ENCODE data around the gene POU1F1.

POU1F1 gene

GRCh38 chr3:87261925-87262324, 14.5 kb downstream of the POU1F1 start:
- TF ChIP-seq ZFP69B (tag by site-specific recombination; IDR thresholded peaks at IDR 0.05) (no peak), KLF8 (tag by site-specific recombination; IDR thresholded peaks at IDR 0.05) (no peak), ZNF791 (tag by site-specific recombination; IDR thresholded peaks at IDR 0.05) (no peak), ZNF624 (tag by site-specific recombination; IDR thresholded peaks at IDR 0.05) (no peak), INSM2 (tag by site-specific recombination; IDR thresholded peaks at IDR 0.05) (no peak), ZNF701 (tag by site-specific recombination; IDR thresholded peaks at IDR 0.05) (no peak), ZNF639 (tag by site-specific recombination; IDR thresholded peaks at IDR 0.05) (no peak), ZNF416 (tag by site-specific recombination; IDR thresholded peaks at IDR 0.05) (no peak), ELK4 (IDR thresholded peaks at IDR 0.05; ENCODE audit: borderline replicate concordance, low read depth, low read length) (no peak), ZNF157 (tag by site-specific recombination; IDR thresholded peaks at IDR 0.05) (no peak), ZNF548 (tag by site-specific recombination; IDR thresholded peaks at IDR 0.05) (no peak), PATZ1 (tag by site-specific recombination; IDR thresholded peaks at IDR 0.05) (no peak), ZNF664 (tag by site-specific recombination; IDR thresholded peaks at IDR 0.05) (no peak), ZNF510 (tag by site-specific recombination; IDR thresholded peaks at IDR 0.05; ENCODE audit: insufficient replicate concordance) (no peak), BCL6B (tag by site-specific recombination; IDR thresholded peaks at IDR 0.05) (no peak), ZSCAN16 (tag by site-specific recombination; IDR thresholded peaks at IDR 0.05) (no peak), ZNF580 (tag by site-specific recombination; IDR thresholded peaks at IDR 0.05) (no peak), ZNF610 (tag by site-specific recombination; IDR thresholded peaks at IDR 0.05; ENCODE audit: borderline replicate concordance) (no peak)
- ChIA-PET CTCF (no interaction called here), POLR2A (no interaction called here)
- Histone ChIP-seq H3K36me3 (ENCODE audit: control insufficient read depth in 2 of 2, insufficient read depth in 1 of 2, low read length in 2 of 2) (no peaks in the 10 kb centered on the region), H3K4me3 (ENCODE audit: low read depth, low read length) (no peak overlapping the region), H3K9me3 (ENCODE audit: control insufficient read depth, insufficient read depth, low read depth, low read length) (no peaks in the 10 kb centered on the region), H3K27ac (ENCODE audit: extremely low read depth, low read depth, low read length) (no peak overlapping the region), H3K4me1 (ENCODE audit: control insufficient read depth, insufficient read depth, low read length) (no peaks in the 10 kb centered on the region)

- H3K9me3 ChIP-seq (ENCODE audit: control insufficient read depth, insufficient read depth, low read depth, low read length) = no peaks in the 10 kb centered on the region
- TF ChIP-seq ZNF350 (tag by site-specific recombination; IDR thresholded peaks at IDR 0.05) (no peak), KLF10 (tag by site-specific recombination; IDR thresholded peaks at IDR 0.05) (no peak), ZNF654 (tag by site-specific recombination; IDR thresholded peaks at IDR 0.05; ENCODE audit: low read depth) (peak; percentile 47)
- no peaks in the 10 kb centered on the region for H3K4me1 ChIP-seq (ENCODE audit: control insufficient read depth, insufficient read depth, low read length)
- POLR2A ChIA-PET = no interaction called here
- no peak overlapping the region for H3K27ac ChIP-seq (ENCODE audit: extremely low read depth, low read depth, low read length)
- no peaks in the 10 kb centered on the region for H3K36me3 ChIP-seq (ENCODE audit: control insufficient read depth in 2 of 2, insufficient read depth in 1 of 2, low read length in 2 of 2)
- CTCF ChIA-PET = interaction anchor here (0.7 to 2.3 kb wide), 14 partner anchors 9 to 853 kb away, joined by 3 to 15 read pairs (median 4); no protein-coding TSS in a partner anchor
- H3K4me3 ChIP-seq (ENCODE audit: low read depth, low read length) = no peak overlapping the region
Observed at GRCh38 chr3:87260270-87260669, 16.1 kb downstream of the POU1F1 start.

All from HEK293 (cell line).